HCEC 1CT (cell line): Measurements from ENCODE around the gene PRKAA1.
A peak's percentile ranks its signal among the peaks of the same experiment; 100 is the strongest.

Source experiments
- DNase-seq: peaks from one replicate; pipeline ENCODE4 v3.0.0-alpha.2; 2017

PRKAA1 gene

GRCh38 chr5:40798012-40798800 lies at the start of gene PRKAA1:
Gene PRKAA1, minus strand, starts transcription at chr5:40798374. Its CDS starts 185 bp downstream, at chr5:40798189.
- peak; percentile 89 for DNase-seq

GRCh38 chr5:40847525-40847924 lies 49.4 kb upstream of the PRKAA1 start:
- no peak for DNase-seq

GRCh38 chr5:40846371-40846770 lies 48.2 kb upstream of the PRKAA1 start:
- DNase-seq = no peak

GRCh38 chr5:40844565-40844964 lies 46.4 kb upstream of the PRKAA1 start:
- no peak for DNase-seq

- DNase-seq = peak; percentile 77
Measured at GRCh38 chr5:40842351-40842750, 44.2 kb upstream of the PRKAA1 start.

- peak; percentile 63 for DNase-seq
Measured at GRCh38 chr5:40841068-40841805, 43.1 kb upstream of the PRKAA1 start, which contains the start of gene CARD6. Gene CARD6, plus strand, starts transcription at chr5:40841367. Its CDS starts 16 bp downstream, at chr5:40841383.

- no peak for DNase-seq
Measured at GRCh38 chr5:40838086-40838485, 39.9 kb upstream of the PRKAA1 start.

GRCh38 chr5:40834849-40835787 lies 36.9 kb upstream of the PRKAA1 start, which contains the start of gene RPL37:
Gene RPL37, minus strand, starts transcription at chr5:40835222. Its CDS starts 37 bp downstream, at chr5:40835185.
- DNase-seq = peak; percentile 99

- DNase-seq = no peak
Measured at GRCh38 chr5:40834391-40834848, 36.2 kb upstream of the PRKAA1 start.

GRCh38 chr5:40833712-40834229 lies 35.6 kb upstream of the PRKAA1 start:
- DNase-seq = no peak

- DNase-seq = peak; percentile 16
Measured at GRCh38 chr5:40832345-40832744, 34.2 kb upstream of the PRKAA1 start.

GRCh38 chr5:40831346-40832210 lies 33.4 kb upstream of the PRKAA1 start:
- peak; percentile 13 for DNase-seq

- no peak for DNase-seq
Measured at GRCh38 chr5:40829748-40830533, 31.8 kb upstream of the PRKAA1 start.

- no peak for DNase-seq
Measured at GRCh38 chr5:40828690-40829661, 30.8 kb upstream of the PRKAA1 start.

- DNase-seq = no peak
Measured at GRCh38 chr5:40828021-40828631, 30.0 kb upstream of the PRKAA1 start.

GRCh38 chr5:40827188-40827977 lies 29.2 kb upstream of the PRKAA1 start:
- DNase-seq = no peak

GRCh38 chr5:40826489-40827187 lies 28.5 kb upstream of the PRKAA1 start:
- no peak for DNase-seq
